Measurements from ENCODE around the gene CAPRIN1. TPM values are rescaled to one million over a fixed set of nuclear protein-coding genes. Genes with fewer than 3 reads are reported as not detected.

CAPRIN1 gene
- total RNA-seq, 1 experiment from 2014 or later, result 301 TPM

- Histone ChIP-seq H3K23ac (ENCODE audit: insufficient read length, low read depth, low read length) (no peak overlapping the region), H3K4me2 (ENCODE audit: insufficient read depth, insufficient read length, low read length) (no peak overlapping the region), H3K9me3 (ENCODE audit: control insufficient read depth, low read depth, low read length) (no peaks in the 10 kb centered on the region), H4K91ac (ENCODE audit: insufficient read length, low read depth, low read length) (no peak overlapping the region), H4K5ac (ENCODE audit: insufficient read length, low read depth, low read length) (no peak overlapping the region), H4K20me1 (ENCODE audit: control insufficient read depth, insufficient read depth, insufficient read length) (no peaks in the 10 kb centered on the region), H2BK12ac (ENCODE audit: insufficient read length, low read depth, low read length) (no peak overlapping the region), H4K8ac (replicated peaks; ENCODE audit: insufficient read length, low read depth, low read length) (no peak overlapping the region), H2AFZ (ENCODE audit: low read length) (no peak overlapping the region), H2BK20ac (ENCODE audit: low read depth, low read length, poor library complexity, severe bottlenecking) (no peak overlapping the region), H3K56ac (ENCODE audit: insufficient read length, low read depth, low read length) (no peak overlapping the region), H3T11ph (ENCODE audit: low read length) (no peak overlapping the region), H3K18ac (ENCODE audit: insufficient read length, low read depth, low read length) (no peak overlapping the region), H3K9ac (ENCODE audit: extremely low read depth, insufficient read length, low read length) (no peak overlapping the region), H3K4ac (ENCODE audit: low read depth, low read length) (no peak overlapping the region), H3K79me2 (ENCODE audit: insufficient read depth, low read length) (no peaks in the 10 kb centered on the region; the same call in 1 of the 2 replicates), H3K23me2 (ENCODE audit: insufficient read length, low read depth, low read length, poor library complexity, severe bottlenecking) (no peaks in the 10 kb centered on the region), H2BK15ac (ENCODE audit: low read depth, low read length) (no peak overlapping the region), H2BK120ac (ENCODE audit: low read depth, low read length, poor library complexity, severe bottlenecking) (no peak overlapping the region), H2BK5ac (ENCODE audit: insufficient read length, low read length) (no peak overlapping the region), H3K79me1 (ENCODE audit: insufficient read depth, low read depth, low read length, poor library complexity, severe bottlenecking) (peaks cover 4% of the 10 kb centered on the region), H2AK5ac (ENCODE audit: insufficient read length, low read length) (no peak overlapping the region), H3K14ac (ENCODE audit: insufficient read depth, low read length) (no peak overlapping the region), H3K27ac (ENCODE audit: insufficient read length, low read depth, low read length) (no peak overlapping the region), H3K27me3 (ENCODE audit: insufficient read depth, low read length) (no peaks in the 10 kb centered on the region), H3K4me1 (ENCODE audit: insufficient read depth, low read length) (no peaks in the 10 kb centered on the region)
- H3K27me3 Mint-ChIP-seq (ENCODE audit: low read depth), result no peaks in the 10 kb centered on the region
- H3K27ac Mint-ChIP-seq, result no peak overlapping the region
- WGBS (ENCODE audit: extremely low coverage, insufficient read length, low lambda C conversion rate), result no CpG with 5 or more reads among the region's 4 CpGs
- TF ChIP-seq CTCF (conservative IDR thresholded peaks at IDR 0.05), result no peak
- H3K4me3 Mint-ChIP-seq, result no peak overlapping the region
- H3K9me3 Mint-ChIP-seq, result no peaks in the 10 kb centered on the region
- no peak for DNase-seq
- H3K36me3 Mint-ChIP-seq (ENCODE audit: insufficient read depth in 1 of 3, low read depth in 3 of 3), result peaks cover 56 to 89% (median 80%) of the 10 kb centered on the region in 3 experiments; a peak in 6 of 7 replicates
- H3K4me1 Mint-ChIP-seq, result no peaks in the 10 kb centered on the region
Observed at GRCh38 chr11:34080609-34081008, 29.1 kb downstream of the CAPRIN1 start.
